ENCODE data around the gene SEPTIN6.

SEPTIN6 gene

DNA sequence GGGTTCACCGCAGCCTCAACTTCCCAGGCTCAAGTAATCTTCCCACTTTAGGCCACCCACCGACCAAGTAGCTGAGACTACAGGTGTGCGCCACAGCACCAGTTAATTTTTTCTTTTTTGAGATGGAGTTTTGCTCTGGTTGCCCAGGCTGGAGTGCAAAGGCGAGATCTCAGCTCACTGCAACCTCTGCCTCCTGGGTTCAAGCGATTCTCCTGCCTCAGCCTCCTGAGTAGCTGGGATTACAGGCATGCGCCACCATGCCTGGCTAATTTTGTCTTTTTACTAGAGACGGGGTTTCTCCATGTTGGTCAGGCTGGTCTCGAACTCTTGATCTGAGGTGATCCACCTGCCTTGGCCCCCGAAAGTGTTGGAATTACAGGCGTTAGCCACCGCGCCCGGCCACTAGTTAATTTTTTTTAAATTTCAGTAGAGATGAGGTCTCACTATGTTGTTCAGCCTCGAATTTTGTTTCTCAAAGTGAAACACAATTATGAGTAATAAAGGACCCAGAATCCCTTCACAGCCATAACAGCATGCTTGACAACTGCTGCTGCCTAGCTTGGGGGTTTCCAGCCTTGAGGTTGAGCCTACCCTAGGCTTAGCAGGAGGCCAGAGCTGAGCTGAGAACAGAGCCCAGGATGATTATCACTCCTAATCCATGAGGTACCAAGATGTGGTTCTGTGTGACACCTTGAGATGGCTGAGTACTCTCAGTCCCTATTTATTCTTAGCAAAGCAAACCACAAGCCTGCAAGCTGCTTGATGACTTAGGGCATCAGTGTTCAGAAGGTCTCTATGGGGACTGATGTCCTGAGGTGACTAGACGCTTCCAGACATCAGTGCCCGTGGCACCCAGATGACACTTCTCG, 45.2 kb downstream of the SEPTIN6 start:
- DNase-seq: no peak

DNA sequence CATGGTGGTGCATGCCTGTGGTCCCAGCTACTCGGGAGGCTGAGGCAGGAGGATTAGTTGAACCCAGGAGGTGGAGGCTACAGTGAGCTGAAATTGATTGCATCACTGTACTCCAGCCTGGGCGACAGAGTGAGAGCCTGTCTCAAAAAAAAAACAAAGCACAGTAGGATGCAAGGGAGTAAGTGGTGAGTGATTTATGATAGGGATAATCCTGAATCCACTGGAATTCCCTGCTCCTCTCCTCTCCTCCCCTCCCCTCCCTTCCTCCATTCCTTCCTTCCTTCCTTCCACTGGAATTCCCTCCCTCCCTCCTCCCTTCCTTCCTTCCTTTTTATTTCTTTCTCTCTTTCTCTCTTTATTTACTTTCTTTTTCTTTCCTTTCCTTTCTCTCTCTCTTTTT, 45.9 kb downstream of the SEPTIN6 start:
- no peak for DNase-seq

DNA sequence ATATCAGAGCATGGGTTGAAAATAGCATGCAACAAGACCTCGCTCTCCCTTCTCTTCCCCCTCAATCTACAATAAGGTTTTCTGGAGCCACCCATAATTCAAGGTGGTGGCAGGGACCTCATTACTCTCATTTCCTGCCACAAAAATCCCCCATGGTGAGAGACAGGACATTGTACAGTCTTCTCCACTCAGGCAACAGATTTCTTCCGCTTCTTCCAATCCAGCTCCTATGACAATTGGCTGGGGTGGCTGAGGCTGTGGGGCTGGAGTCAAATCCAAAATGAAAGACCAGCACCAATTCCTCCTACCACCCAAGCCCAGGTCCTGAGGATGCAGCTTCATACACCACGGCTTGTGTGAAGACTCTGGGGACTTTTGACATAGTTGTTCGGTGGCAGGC, 46.5 kb downstream of the SEPTIN6 start:
- no peak for DNase-seq

DNA sequence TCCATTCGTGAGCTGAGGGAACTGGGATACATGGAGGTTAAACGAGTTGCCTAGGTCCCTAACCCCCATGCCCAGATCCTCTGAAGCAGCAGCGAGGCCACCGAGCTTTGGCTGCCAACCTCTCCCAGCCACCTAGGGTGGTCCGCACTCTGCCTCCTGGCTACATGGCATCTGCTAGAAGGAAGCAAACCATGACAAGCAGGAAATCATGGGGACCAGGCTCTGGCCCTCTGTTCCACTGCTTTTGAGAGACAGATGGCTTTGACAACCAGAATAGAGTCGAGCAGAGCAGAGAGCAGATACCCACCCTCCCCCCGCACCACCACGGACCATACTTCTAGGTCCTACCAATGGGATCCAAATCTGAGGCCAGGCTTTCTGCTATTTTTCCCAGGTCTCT, 49.3 kb downstream of the SEPTIN6 start:
- no peak for DNase-seq

Measured in effector CD8-positive, alpha-beta T cell (primary cell).